Measurements from ENCODE around the gene KLRF2. TPM values are rescaled to one million over a fixed set of nuclear protein-coding genes. Genes with fewer than 3 reads are reported as not detected.

Gene KLRF2
- total and polyA plus RNA-seq, 5 experiments from 2014 or later, result not detected

- POLR2A ChIA-PET, result interaction anchor here (0.7 kb wide), 1 partner anchor 60 kb away, joined by 4 read pairs; no protein-coding TSS in a partner anchor
- ATAC-seq, result no peak
These were observed 14.1 kb downstream of the KLRF2 start for GRCh38 chr12:9895215-9895971.

GRCh38 chr12:9897535-9897934, 16.2 kb downstream of the KLRF2 start:
- Mint-ChIP-seq H3K9me3 (peaks cover 0 to 10% (median 4%) of the 10 kb centered on the region in 9 donors), H3K36me3 (peaks cover 0 to 8% (median under 1%) of the 10 kb centered on the region in 3 donors), H3K4me1 (peaks cover 6 to 31% (median 11%) of the 10 kb centered on the region in 4 donors), H3K4me3 (peak overlapping the region in 3 of 10 donors; percentile 11 to 45 (median 13)), H3K27me3 (no peaks in the 10 kb centered on the region), H3K27ac (peak overlapping the region in 2 of 10 donors; percentile 48 to 53)
- DNase-seq (peak in 1 of 10 donors; percentile 13), ATAC-seq (peak; percentile 49 to 52)
- POLR2A ChIA-PET, result interaction anchor here (0.7 to 2.5 kb wide), 5 partner anchors 8 to 40 kb away, joined by 3 to 6 read pairs (median 5); no protein-coding TSS in a partner anchor

More at GRCh38 chr12:9895215-9895971, 14.1 kb downstream of the KLRF2 start:
- Mint-ChIP-seq H3K9me3 (no peaks in the 10 kb centered on the region), H3K27me3 (no peaks in the 10 kb centered on the region), H3K36me3 (no peaks in the 10 kb centered on the region), H3K27ac (no peak overlapping the region), H3K4me1 (peaks cover 6 to 31% (median 11%) of the 10 kb centered on the region in 4 donors), H3K4me3 (no peak overlapping the region)
- no peak for DNase-seq

DNA sequence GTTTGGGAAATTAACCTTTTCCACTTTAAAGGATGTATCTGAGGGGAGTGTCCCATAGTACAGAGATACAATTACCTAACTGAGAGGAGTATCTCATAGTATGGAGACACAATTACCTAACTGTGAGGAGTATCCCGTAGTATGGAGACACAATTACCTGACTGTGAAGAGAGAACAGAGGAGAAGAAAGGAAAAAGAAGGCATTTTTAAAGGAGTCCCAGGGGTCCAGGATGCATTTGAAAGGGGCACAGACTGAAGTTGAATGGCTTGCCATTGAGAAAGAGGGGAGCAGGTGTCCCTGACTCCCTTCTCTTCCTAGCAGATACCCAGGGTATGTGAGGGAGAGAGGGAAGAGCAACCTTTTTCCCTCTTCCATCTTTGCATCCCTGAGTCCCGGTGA, 17.9 kb downstream of the KLRF2 start:
- Mint-ChIP-seq H3K4me3 (no peak overlapping the region), H3K27ac (no peak overlapping the region), H3K9me3 (peaks cover 0 to 26% (median 12%) of the 10 kb centered on the region in 9 donors), H3K4me1 (peaks cover 3 to 26% (median 9%) of the 10 kb centered on the region in 4 donors), H3K27me3 (no peaks in the 10 kb centered on the region), H3K36me3 (peaks cover 0 to 16% (median 8%) of the 10 kb centered on the region in 3 donors)
- ATAC-seq (no peak), DNase-seq (no peak)
- POLR2A ChIA-PET, result interaction anchor here (2.5 kb wide), 1 partner anchor 8 kb away, joined by 5 read pairs; no protein-coding TSS in a partner anchor

DNA sequence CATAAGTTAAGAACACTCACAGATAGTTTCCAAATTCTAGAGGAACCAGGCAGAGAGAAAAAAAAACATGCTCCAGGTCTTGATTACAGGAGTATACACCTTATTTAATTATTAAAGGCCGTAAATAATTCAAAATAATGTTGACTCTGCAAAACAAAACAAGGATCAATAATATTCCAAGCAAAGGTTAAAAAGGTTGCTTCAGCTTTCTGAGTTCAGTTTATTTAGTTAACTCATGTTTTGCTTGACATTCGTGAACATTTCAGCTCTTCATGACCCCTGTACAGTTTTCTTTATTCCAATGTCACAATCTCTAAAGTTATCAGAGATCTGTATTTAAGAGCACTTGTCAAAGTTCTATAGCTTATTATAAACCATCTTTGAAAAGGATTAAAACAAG, 19.6 kb downstream of the KLRF2 start:
- H3K27me3 Mint-ChIP-seq, result no peaks in the 10 kb centered on the region
- peaks cover 0 to 30% (median 12%) of the 10 kb centered on the region in 9 donors for H3K9me3 Mint-ChIP-seq
- POLR2A ChIA-PET, result no interaction called here
- H3K36me3 Mint-ChIP-seq, result peaks cover 0 to 16% (median 8%) of the 10 kb centered on the region in 3 donors
- no peak overlapping the region for H3K27ac Mint-ChIP-seq
- no peak overlapping the region for H3K4me3 Mint-ChIP-seq
- ATAC-seq (no peak), DNase-seq (no peak)
- peaks cover 2 to 32% (median 16%) of the 10 kb centered on the region in 4 donors for H3K4me1 Mint-ChIP-seq

- Mint-ChIP-seq H3K9me3 (peaks cover 0 to 30% (median 14%) of the 10 kb centered on the region in 9 donors), H3K27ac (peak overlapping the region in 1 of 10 donors; percentile 36), H3K36me3 (peaks cover 0 to 16% (median 8%) of the 10 kb centered on the region in 3 donors)
These were observed 21.4 kb downstream of the KLRF2 start for GRCh38 chr12:9902539-9903228.

DNA sequence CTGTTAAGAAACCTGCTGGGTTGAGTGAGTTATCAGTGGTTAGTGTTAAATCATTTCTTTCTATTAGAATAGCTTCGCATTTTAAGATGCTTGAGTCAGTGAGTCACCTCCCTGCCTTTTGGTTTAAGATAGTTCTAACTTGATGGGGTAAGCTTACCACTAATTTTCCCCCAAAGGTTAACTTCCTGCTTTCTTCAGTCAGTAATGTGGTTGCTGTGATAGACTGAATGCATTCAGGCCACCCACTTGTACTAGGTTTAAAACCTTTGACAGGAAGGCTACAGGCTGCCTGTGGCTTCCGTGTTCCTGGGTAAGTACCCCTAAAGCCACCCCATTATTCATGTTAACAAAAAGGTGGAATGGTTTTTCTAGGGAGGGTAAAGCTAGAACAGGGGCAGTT, 25.6 kb downstream of the KLRF2 start:
- Mint-ChIP-seq H3K27ac (peak overlapping the region; percentile 45 to 94 (median 90)), H3K4me1 (peaks cover 17 to 42% (median 39%) of the 10 kb centered on the region in 4 donors), H3K27me3 (no peaks in the 10 kb centered on the region), H3K36me3 (peaks cover 0 to 30% (median 22%) of the 10 kb centered on the region in 3 donors), H3K4me3 (peak overlapping the region; percentile 51 to 83 (median 75)), H3K9me3 (peaks cover 8 to 57% (median 32%) of the 10 kb centered on the region in 9 donors)
- DNase-seq, result peak in 9 of 10 donors; percentile 4 to 80 (median 59)
- peak; percentile 98 to 99 for ATAC-seq
- POLR2A ChIA-PET, result interaction anchor here (0.6 to 3.2 kb wide), 11 partner anchors 9 to 164 kb away, joined by 3 to 26 read pairs (median 5); partner anchors contain the start of genes CD69 and CLEC2B

More at GRCh38 chr12:9902539-9903228, 21.4 kb downstream of the KLRF2 start:
- Mint-ChIP-seq H3K27me3 (no peaks in the 10 kb centered on the region), H3K4me3 (no peak overlapping the region), H3K4me1 (peaks cover 10 to 43% (median 30%) of the 10 kb centered on the region in 4 donors)
- ATAC-seq, result no peak
- no peak for DNase-seq
- POLR2A ChIA-PET, result interaction anchor here (1.0 kb wide), 1 partner anchor 34 kb away, joined by 3 read pairs; the partner anchor contains the start of gene CLEC2B

- Mint-ChIP-seq H3K9me3 (peaks cover 10 to 54% (median 31%) of the 10 kb centered on the region in 9 donors), H3K27me3 (no peaks in the 10 kb centered on the region), H3K4me1 (peaks cover 20 to 47% (median 43%) of the 10 kb centered on the region in 4 donors), H3K27ac (peak overlapping the region in 8 of 10 donors; percentile 27 to 94 (median 54)), H3K36me3 (peaks cover 0 to 24% (median 22%) of the 10 kb centered on the region in 3 donors), H3K4me3 (peak overlapping the region in 2 of 10 donors; percentile 80)
- no peak for ATAC-seq
- no peak for DNase-seq
- POLR2A ChIA-PET, result interaction anchor here (2.1 to 3.2 kb wide), 3 partner anchors 37 to 147 kb away, joined by 6 to 26 read pairs (median 17); partner anchors contain the start of genes CD69 and CLEC2B
These were observed 26.5 kb downstream of the KLRF2 start for GRCh38 chr12:9907769-9908168.

DNA sequence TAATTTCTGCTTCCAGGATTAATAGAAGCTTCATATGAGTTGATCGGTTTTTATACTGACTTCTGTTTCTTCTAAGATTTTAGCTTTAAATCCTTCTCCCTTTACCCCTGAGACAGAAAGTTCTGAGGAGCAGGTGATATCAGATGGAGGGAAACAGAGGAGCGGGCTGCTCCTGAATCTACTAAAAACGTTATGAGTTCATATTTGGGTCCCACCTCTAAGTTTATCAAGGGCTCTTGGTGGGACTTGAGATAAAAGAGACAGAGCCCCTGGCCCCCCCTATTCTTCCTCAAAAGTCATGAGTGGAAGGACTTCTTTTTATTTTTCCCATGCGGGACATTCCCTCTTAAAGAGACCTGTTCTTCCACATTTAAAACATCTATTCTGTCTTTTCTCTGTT, 27.1 kb downstream of the KLRF2 start:
- Mint-ChIP-seq H3K36me3 (peaks cover 0 to 19% (median 18%) of the 10 kb centered on the region in 3 donors), H3K4me3 (peak overlapping the region in 2 of 10 donors; percentile 33 to 56), H3K27ac (peak overlapping the region in 7 of 10 donors; percentile 8 to 92 (median 53)), H3K27me3 (no peaks in the 10 kb centered on the region), H3K9me3 (peaks cover 7 to 50% (median 26%) of the 10 kb centered on the region in 9 donors), H3K4me1 (peaks cover 21 to 48% (median 44%) of the 10 kb centered on the region in 4 donors)
- DNase-seq, result no peak
- POLR2A ChIA-PET, result interaction anchor here (3.0 to 3.2 kb wide), 2 partner anchors 37 to 41 kb away, joined by 17 to 26 read pairs; partner anchors contain the start of gene CLEC2B
- ATAC-seq, result no peak

DNA sequence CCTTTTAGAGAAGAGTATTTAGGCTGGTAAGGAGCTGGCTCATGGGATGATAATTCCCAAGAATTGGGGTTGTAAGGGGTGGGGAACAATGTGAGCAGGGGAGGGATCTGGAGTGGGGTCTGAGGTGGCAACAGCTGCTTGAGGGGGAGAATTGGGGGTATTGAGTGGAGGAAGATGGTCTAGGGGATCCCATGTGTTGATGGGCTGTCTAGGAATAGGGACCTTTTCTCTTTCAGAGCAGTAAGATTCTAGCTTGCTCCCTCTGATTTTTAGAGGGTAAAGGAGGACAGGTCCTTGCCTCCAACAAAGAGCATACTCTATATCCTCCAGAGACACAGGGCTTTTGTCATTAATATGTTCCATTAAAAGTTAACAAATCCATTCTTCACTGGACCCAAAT, 28.4 kb downstream of the KLRF2 start:
- H3K27ac Mint-ChIP-seq, result peak overlapping the region in 2 of 10 donors; percentile 33 to 45
- no peaks in the 10 kb centered on the region for H3K27me3 Mint-ChIP-seq
- POLR2A ChIA-PET, result interaction anchor here (0.5 to 1.5 kb wide), 3 partner anchors 10 to 96 kb away, joined by 3 to 5 read pairs (median 4); no protein-coding TSS in a partner anchor
- DNase-seq, result no peak
- H3K4me3 Mint-ChIP-seq, result peak overlapping the region in 1 of 10 donors; percentile 41
- H3K4me1 Mint-ChIP-seq, result peaks cover 21 to 48% (median 44%) of the 10 kb centered on the region in 4 donors
- peaks cover 7 to 43% (median 23%) of the 10 kb centered on the region in 9 donors for H3K9me3 Mint-ChIP-seq
- peaks cover 0 to 19% (median 18%) of the 10 kb centered on the region in 3 donors for H3K36me3 Mint-ChIP-seq
- ATAC-seq, result no peak

DNA sequence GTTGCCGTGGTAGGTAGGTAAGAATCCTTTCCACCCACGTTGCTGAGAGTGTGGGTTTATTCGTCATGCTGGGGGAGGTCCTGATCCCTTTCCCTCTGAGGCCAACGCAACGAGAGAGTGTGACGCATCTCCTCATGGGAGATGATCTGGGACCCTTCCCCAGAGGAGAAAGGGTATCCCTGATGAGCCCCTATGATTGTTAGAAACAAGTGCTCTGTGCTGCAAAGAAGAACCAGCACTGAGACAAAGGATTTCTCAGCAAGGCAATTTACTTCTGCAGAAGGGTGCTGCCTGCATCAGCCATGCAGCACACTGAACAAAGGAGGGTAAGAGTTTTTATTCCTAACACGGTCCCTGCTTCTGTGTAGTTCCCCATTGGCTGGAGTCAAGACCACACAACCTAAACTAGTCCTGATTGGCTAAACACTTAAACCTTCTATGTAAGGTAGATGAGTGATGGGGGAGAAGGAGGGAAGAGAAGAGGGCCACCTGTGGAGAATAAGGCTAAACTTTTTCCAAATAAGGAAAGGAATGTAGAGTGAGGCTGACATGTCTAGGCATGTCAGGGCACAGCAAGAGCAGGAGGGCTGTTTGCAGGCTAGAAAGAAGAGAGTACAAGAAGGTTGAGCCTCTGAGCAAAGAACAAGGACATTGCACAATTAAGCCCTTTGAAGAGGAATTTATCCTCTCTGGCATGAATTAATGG, 29.6 kb downstream of the KLRF2 start:
- H3K4me1 Mint-ChIP-seq, result peaks cover 21 to 41% (median 37%) of the 10 kb centered on the region in 4 donors
- POLR2A ChIA-PET, result interaction anchor here (1.1 kb wide), 1 partner anchor 9 kb away, joined by 3 read pairs; no protein-coding TSS in a partner anchor
- H3K4me3 Mint-ChIP-seq, result no peak overlapping the region

DNA sequence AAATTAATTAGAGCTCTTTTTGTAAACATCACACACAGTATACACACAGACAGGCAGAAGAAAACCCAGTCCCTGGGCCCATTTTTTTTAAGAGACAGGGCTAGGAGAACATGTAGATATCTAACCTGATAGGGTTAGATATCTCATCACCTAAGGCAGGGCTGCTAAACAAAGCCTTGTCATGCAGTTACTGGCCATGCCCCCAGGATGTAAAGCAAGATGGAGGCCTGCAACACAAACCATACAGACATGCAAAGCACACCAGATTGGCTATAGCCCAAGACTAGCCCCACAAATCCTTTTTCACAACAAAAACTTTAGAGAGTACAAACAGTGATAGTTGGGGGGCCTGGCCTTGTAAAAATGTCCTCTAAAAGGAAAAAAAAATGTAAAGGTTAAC, 30.4 kb downstream of the KLRF2 start:
- peaks cover 7 to 43% (median 21%) of the 10 kb centered on the region in 9 donors for H3K9me3 Mint-ChIP-seq
- H3K4me1 Mint-ChIP-seq, result peaks cover 15 to 33% (median 28%) of the 10 kb centered on the region in 4 donors
- DNase-seq (no peak), ATAC-seq (no peak)
- H3K36me3 Mint-ChIP-seq, result peaks cover 0 to 19% (median 18%) of the 10 kb centered on the region in 3 donors
- peaks cover 0 to 1% (median 0%) of the 10 kb centered on the region in 5 donors for H3K27me3 Mint-ChIP-seq
- no peak overlapping the region for H3K4me3 Mint-ChIP-seq
- H3K27ac Mint-ChIP-seq, result peak overlapping the region in 1 of 10 donors; percentile 8
- POLR2A ChIA-PET, result interaction anchor here (0.8 kb wide), 1 partner anchor 36 kb away, joined by 3 read pairs; no protein-coding TSS in a partner anchor

More for the DNA sequence above, 29.6 kb downstream of the KLRF2 start:
- peaks cover 0 to 19% (median 18%) of the 10 kb centered on the region in 3 donors for H3K36me3 Mint-ChIP-seq
- ATAC-seq, result no peak
- peak overlapping the region in 7 of 10 donors; percentile 8 to 72 (median 48) for H3K27ac Mint-ChIP-seq
- no peak for DNase-seq
- H3K9me3 Mint-ChIP-seq, result peaks cover 7 to 43% (median 23%) of the 10 kb centered on the region in 9 donors
- H3K27me3 Mint-ChIP-seq, result no peaks in the 10 kb centered on the region

Data from naive thymus-derived CD8-positive, alpha-beta T cell (primary cell).